CMK (cell line): Measurements from ENCODE around the gene ELMOD3.
"Not testable (repeated sequence)": the region's sequence is repeated elsewhere in the genome, so short reads cannot be mapped to it uniquely, and the experiment has no call there.

Experiments used
- DNase-seq: peaks from one replicate; pipeline ENCODE4 v3.0.0-alpha.2; 2010; ENCODE audit warnings: low read depth

Gene ELMOD3

DNA sequence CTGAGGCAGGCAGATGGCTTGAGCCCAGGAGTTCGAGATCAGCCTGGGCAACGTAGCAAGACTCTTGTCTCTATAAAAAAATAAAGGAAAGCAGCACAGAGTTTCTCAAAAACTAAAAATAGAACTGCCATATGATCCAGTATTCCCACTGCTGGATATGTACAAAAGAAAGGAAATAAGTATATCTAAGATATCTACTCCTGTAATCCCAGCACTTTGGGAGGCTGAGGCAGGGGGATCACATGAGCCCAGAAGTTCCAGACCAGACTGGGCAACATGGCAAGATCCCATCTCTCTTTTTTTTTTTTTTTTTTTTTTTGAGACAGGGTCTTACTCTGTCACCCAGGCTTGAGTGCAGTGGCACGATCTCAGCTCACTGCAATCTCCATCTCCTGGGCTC is 24.9 kb upstream of the ELMOD3 start:
- not testable (repeated sequence) for DNase-seq

DNA sequence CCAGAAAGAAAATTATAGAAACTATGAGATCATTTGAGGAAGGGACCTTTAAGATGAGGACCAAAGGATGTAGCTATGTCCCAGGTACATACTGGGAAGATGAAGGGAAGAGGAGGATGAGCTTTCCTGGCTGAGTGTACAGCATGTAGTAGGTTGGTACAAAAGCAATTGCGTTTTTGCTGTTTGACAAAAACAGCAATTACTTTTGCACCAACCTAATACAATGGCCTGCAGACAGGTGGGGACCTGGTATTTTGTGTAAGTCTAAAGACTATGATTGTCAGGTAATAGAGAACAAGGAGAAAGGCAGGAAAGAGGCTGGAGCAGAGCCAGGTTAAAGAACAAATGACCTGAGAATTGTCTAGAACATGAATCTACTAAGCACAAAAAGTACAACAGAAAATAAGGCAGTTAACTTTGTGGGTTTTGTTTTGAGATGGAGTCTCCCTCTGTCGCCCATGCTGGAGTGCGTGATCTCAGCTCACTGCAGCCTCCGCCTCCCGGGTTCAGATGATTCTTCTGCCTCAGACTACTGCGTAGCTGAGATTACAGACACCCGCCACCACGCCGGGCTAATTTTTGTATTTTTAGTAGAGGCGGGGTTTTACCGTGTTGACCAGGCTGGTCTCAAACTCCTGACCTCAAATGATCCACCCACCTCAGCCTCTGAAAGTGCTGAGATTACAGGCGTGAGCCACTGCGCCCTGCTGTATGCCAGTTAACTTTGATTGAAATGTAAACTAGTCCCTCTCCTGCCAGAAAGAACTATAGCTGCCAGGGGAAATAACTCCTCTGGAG is 23.5 kb upstream of the ELMOD3 start:
- no peak for DNase-seq

DNA sequence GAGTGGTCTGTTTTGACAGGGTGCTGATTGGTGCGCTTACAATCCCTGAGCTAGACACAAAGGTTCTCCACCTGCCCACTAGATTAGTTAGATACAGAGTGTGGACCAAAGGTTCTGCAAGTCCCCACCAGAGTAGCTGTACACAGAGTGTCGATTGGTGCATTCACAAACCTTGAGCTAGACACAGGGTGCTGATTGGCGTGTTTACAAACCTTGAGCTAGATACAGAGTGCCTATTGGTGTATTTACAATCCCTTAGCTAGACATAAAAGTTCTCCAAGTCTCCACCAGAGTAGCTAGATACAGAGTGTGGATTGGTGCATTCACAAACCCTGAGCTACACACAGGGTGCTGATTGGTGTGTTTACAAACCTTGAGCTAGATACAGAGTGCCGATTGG is 20.7 kb upstream of the ELMOD3 start:
- DNase-seq = not testable (repeated sequence)

DNA sequence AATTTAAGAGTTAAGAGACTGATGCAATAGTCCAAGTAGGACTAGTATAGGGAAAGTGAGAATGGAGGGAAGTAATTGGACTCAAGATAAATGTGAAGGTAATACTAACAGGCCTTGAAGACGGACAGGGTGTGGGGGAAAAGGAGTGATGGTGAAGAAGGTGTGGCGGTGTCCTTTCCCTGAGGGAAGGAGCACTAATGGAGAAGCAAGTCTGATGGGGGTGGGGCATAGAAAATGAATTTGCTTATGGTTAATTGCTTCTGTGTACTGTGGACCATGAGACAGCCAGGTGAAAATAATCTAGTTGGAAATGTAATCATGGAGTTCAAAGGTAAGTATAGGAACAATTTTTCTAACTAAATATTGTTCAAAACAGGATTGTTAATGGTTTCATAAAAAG is 19.6 kb upstream of the ELMOD3 start:
- no peak for DNase-seq

DNA sequence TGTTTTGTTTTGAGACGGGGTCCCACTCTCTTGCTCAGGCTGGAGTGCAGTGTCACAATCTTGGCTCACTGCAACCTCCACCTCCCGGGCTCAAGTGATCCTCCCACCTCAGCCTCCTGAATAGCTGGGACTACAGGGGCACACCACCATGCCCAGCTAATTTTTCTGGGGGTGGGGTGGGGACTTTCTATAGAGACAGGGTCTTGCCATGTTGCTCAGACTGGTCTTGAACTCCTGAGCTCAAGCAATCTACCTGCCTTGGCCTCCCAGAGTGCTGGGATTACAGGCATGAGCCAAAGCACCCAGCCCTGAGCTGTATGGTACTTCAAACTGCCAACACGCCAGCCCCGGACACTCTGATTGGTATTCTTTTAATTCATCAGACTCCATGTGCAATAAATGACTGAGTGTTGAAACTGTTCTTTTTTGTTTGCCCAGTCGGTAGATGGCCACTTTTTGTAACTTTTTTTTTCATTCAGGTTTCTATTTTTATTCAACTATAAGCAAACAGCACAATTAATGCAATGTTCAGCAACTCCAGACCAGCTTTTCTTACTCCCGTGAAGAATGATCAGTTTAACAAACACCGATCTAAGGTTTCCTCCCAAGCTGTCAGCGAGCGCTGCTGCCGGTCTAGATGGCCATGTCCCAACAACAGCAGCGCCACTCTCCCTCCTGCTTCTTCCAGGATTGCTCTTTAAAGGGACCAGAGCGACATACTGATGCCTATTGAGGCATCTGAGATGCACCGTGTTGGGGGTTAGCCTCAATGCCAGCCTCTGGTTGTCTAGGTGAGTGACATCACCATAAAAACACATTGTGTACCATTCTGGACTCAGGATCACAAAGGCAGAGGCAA is 14.3 kb upstream of the ELMOD3 start:
- no peak for DNase-seq

DNA sequence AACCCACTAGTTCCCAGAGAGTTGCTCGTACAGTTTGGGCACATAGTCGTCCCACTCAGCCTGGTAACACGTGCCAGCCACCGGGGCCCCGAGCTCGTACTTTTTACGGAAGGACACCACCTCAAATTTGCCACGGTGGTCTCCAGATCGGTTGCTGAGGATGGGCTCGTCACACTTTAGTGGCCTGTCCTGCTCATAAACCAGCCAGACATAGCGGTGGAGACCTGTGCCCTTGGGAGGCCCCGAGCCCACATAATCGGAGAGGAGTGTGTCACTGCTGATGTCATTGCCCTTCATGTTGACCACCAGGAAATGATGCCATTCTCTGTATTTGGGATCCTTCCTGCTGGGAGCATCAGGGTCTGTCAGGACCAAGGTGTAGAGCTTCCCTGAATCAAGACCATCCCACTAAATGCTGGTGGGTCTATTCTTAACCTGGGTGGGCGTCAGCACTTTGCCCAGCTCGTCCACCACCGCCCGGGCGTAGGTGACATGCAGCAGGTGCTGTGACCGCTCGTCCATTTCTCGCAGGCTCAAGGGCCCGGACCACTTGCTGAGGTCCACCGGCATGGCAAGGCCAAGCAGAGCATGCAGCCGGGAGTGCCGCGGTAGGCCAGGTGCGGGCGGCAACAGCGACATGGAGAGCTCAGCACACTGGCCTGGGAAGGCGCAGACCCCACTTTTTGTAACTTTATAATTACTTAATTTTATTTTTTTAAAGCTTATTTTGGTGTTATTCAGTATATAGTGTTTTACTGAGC is 13.1 kb upstream of the ELMOD3 start:
- no peak for DNase-seq

DNA sequence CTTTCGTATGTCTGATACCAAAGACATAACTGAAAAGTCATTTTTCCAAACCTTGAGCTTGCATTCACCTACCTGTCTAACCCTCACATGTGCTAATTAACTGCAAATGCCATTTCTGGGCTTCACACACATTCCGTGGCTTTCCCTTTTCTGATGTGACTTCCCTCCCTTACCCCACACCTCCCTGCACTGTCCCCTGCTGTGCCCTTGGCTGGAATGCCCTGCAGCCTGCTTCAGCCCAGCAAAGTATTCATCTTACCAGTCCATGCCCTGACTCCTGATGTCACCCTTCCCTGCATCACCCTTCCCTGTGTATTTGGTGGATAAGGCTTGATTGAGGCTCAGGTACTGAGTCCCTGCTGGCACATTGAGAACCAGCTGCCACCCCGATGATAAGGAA is 12.4 kb upstream of the ELMOD3 start:
- no peak for DNase-seq

DNA sequence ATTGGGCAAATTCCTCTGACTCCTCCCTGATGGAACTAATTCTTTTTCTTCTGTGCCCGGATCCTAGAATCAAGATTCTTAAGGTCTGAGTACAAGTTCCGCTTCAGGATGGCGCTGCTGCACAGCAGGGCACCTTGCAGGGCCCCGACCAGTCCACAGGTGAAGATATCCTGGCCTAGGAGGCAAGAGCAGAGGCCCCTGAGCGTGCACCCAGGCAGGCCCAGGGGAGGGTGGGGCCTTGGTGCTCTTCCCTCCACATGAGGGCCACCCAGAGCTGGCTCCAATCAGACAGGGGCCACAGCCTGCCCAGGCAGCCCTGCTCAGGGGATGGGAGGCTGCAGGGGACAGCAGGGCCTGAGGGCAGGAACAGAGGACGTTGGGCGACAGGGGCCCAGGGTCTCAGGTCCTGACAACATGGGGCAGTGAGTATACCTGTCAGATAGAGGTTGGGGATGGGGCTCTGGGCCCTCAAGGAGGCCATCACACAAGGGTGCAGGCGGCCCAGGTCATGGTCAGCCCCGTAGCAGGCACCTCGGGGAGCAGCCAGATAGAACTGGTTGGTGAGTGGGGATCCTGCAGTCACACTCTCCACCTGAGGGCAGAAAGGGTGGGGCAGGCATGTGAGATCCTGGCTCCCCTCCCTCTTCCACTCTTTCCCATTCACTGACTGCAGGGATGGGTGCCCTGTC is 11.2 kb upstream of the ELMOD3 start:
- DNase-seq = not testable (repeated sequence)

DNA sequence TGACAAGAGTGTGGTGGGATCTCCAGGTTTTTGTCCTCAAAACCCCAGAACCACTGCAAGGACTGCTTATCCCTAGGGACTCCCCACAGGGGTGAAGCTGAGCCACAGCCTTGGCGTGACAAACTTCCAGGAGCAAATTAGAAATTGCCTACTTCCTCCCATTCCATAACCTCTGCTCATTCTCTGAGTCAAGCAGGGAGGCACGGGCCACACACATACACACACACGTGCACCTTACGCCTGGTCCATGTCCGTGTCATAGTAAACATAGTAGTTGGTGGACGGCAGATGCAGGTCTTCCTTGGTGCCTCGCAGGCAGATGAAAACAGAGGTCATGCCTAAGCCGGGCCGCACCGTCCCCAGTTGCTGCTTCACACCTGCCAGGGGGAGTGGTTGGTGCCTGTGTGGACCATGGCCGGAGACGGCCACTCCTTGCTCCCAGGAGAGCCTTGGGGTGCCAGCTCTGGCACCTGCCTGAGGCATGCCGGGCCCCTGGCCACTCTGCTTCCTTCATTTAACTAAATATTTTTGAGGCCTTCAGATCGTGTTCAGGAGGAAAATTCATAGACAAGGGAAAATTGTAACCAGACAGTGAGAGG is 10.1 kb upstream of the ELMOD3 start:
- DNase-seq = no peak

DNA sequence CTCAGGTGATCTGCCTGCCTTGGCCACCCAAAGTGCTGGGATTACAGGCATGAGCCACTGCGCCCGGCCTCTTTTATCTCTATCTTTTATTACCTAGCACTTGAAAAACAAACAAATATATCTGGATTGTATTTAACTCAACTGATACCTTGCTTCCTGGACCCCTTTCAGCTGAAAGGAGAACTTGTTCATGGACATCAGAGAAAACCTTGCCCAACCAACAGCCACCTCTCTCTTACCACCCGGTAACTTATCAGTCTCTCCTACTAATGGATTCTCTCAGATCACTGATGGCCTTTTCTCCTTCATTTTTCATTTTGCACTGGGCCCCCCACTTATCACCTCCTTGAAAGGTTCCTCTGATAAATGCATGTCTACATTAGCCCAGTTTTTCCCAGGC is 7.0 kb upstream of the ELMOD3 start:
- no peak for DNase-seq

DNA sequence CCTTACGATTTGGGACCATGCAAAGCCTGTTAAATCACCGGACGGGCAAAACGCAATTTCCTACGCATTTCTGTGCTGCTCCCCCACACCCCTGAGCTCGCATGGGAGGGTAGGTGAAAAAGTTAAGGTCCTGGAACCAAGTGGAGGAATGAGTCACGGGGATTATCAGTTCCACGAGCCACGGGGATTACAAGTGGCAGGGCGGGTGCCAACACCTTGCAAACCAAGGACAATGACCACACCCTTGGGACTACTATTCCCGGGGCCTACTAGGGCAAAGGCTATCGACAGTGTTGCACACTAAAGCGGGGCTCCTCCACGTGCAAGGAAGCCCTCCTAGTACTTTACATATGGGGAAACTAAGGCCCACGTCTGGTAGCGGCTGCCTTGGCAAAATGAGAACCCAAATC is 688 bp upstream of the ELMOD3 start:
- DNase-seq = no peak

DNA sequence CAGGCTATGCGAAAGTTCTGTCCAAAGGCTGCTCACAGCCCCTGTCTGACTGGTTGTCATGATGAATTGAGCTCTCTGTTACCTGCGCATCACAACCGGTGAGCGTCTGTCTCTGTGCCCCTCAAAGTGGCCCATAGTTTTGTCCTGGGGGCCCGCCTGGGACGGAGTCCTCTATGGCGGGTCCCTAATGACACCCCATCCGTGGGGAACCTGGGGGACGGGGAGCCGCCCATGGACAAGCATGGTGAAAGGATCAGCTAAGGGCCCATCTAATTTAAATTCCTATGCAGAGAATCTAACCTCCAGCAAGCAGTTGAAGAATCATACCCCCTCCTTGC is 473 bp downstream of the ELMOD3 start:
- DNase-seq = no peak

DNA sequence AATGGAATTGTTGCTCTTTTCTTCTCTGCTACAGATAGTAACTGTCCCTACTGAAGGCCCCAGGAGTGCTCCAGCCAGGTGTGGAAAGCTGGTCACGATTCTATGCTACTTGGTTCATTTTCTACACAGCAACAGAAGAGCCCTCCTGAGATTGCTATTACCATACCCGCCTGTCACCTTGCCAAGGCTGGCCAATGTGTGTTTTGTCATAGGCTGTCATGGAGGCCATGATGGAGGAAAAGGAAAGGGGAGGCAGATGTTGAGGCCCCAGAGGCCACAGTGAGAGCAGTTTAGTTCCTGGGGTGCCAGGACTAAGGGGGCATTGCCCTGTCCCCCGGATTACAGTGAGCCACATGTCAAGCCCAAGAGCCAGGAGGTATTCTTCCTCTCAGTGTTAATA is 952 bp downstream of the ELMOD3 start:
- DNase-seq = no peak

DNA sequence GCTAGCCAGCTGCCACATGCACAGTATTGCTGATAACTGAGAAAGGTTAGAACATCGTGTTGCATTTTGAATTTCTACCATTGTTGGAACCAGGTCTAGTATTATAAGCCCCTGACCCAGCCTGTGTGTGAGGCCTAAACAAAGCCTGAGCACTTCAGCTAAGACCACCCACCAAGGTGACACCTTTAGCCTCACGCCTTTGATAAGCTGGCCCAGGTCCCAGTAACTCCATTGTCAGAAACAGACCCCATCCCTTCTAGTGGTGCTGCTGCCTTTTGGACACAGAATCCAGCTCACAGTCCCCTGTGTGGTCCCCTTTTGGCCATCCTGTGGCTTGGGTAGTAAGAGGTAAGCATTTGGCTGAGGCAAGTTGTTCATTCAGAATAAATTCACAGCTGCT is 1.6 kb downstream of the ELMOD3 start:
- no peak for DNase-seq

DNA sequence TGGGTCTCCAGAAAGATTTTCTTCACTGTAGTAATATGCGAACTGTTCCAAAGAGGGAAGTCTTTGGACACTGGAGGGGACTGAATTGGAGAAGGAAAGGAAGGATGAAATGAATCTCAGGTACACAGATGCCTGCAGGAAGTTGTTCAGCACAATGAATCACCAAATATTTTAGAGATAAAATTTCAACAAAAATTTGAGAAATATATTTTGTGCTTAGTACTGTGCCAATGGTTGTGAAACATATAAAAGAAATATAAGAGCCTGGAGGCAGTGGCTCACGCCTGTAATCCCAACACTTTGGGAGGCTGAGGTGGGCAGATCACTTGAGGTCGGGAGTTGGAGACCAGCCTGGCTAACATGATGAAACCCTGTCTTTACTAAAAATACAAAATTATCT is 3.2 kb downstream of the ELMOD3 start:
- DNase-seq = no peak

DNA sequence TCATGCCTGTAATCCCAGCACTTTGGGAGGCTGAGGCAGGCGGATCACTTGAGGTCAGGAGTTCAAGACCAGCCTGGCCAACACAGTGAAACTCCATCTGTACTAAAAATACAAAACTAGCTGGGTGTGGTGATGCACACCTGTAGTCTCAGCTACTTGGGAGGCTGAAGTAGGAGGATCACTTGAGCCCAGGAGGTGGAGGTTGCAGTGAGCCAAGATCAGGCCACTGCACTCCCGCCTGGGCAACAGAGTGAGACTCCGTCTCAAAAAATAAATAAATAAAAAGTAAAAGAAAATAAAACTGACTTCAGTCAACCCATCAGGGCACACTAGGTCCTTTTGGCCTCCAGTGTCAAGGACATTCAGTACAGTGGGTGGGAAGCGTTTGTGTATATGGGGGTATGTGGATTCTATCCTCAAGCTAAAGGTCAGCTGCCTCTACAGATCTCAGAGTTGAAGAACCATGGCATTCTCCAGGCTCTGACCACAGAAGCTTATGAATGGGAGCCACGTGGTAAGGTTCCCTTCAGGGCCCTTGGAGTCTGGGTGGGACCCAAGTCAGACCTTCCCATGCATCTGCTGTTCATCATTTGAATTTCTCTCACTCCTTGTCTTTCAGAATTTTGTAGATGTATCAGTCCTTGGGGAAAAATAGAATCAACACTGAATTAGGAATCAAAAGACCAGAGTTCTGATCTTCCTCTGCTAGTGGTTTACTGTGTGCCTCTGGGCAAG is 8.3 kb downstream of the ELMOD3 start:
- DNase-seq = not testable (repeated sequence)

DNA sequence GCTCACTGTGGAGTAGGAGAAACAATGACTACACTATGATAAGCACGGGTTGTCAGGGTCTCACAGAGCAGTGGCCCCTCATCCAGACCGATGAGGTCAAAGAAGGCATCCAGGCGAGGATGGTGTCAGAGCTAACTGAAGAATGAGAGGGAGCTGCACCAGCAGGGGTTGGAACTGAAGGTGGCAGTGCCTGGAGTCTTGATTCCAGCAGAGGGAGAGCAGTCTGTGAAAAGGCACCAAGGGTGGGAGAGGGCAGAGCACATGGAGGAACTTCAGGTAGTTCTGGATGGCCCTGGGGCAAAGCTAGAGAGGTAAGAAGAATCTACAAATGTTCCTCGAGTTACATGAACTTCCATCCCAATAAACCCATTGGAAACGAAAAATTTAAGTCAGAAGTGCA is 12.6 kb downstream of the ELMOD3 start:
- DNase-seq = no peak

DNA sequence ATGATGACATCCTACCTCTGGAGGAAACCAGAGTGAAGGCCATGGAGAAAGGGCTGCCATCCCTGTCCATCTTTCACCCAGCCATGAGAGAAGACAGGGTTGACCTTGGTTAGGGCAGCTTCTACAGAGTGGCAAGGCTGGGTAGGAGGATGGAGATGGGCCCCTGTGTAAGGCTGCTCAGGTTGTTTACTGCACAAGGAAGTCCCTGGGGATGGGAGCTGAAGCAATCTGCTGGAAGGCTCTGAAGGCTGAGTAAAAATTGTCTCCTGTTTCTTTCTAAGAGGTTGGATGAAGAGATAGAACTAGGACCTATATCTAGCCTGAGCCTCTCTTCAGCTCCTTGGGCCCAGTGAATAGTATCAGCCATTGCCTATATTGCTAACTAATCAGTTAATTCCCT is 14.4 kb downstream of the ELMOD3 start:
- no peak for DNase-seq

DNA sequence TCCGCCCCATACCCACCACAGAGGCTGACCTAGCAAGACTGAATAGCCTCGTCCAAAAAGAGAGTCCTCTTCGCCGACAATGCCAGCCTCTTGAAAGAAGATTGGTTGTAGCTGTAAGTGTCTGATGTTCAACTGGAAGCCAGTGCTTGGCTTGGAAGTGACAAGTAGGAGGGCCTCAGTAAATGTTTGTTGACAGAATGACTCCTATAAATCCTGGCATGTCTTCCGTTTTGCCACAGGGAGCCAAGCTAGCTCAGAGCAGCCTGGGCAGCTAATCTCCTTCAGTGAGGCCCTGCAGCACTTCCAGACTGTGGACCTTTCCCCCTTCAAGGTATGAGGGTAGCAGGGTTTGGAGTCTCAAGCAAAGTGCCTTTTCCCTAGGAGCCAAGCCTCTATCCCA is 14.9 kb downstream of the ELMOD3 start:
- DNase-seq = no peak

DNA sequence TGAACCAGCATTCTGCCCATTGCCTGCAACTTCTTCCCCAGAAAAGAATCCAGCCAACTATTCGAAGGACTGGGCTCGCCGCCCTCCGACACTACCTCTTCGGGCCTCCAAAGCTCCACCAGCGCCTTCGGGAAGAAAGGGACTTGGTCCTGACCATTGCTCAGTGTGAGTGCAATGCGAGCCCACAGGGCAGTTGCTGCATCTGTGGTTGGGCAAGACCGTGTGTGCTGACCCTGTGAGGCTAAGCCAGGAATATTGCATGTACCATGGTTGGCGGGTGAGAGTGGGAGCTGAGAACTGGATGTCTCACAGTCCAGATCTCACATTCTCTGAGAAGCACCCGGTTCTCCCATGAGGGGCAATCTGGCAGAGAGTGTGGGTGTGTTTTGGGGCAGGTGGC is 16.5 kb downstream of the ELMOD3 start:
- DNase-seq = no peak
